IPS DF 6.9 (cell line): ENCODE measurements around the gene CCL4L2.
"Not testable (repeated sequence)": the region's sequence is repeated elsewhere in the genome, so short reads cannot be mapped to it uniquely, and the experiment has no call there.

Experiments
- DNase-seq: peaks from one replicate; pipeline ENCODE4 v3.0.0-alpha.2; 2013; ENCODE audit warnings: low read depth, low spot score
- H3K27ac ChIP-seq: one replicate; pipeline ENCODE4 v1.5.1; 2013; ENCODE audit warnings: low read length, control low read depth
- H3K27me3 ChIP-seq: 2 replicates; pipeline ENCODE4 v1.6.1; 2013; ENCODE audit warnings: mild to moderate bottlenecking, low read length; ENCODE audit not compliant: control insufficient read depth, insufficient read depth
- H3K36me3 ChIP-seq: 2 replicates; pipeline ENCODE4 v1.6.1; 2013; ENCODE audit warnings: low read length; ENCODE audit not compliant: control insufficient read depth, insufficient read depth
- H3K4me1 ChIP-seq: 2 replicates; pipeline ENCODE4 v1.6.1; 2013; ENCODE audit warnings: low read length; ENCODE audit not compliant: control insufficient read depth, insufficient read depth
- H3K4me3 ChIP-seq: 2 replicates; pipeline ENCODE4 v1.5.1; 2013; ENCODE audit warnings: mild to moderate bottlenecking, low read length
- H3K9me3 ChIP-seq: 2 replicates; pipeline ENCODE4 v1.6.1; 2013; ENCODE audit warnings: low read length, inconsistent platforms; ENCODE audit not compliant: control insufficient read depth, insufficient read depth
- WGBS: extraction: QIAGEN DNeasy Blood & Tissue Kit; methylation state at CpG from one replicate; pipeline ENCODE4 v1.1.7; 2013; ENCODE audit warnings: mixed read lengths, missing lambda C conversion rate; ENCODE audit not compliant: insufficient read length, insufficient coverage; 5-methylcytosine and 5-hydroxymethylcytosine counted together

CCL4L2 gene

GRCh38 chr17:36196131-36196486, 14.8 kb upstream of the CCL4L2 start:
- DNase-seq = no peak
- Histone ChIP-seq H3K9me3 (no peaks in the 10 kb centered on the region), H3K4me1 (peaks cover 2% of the 10 kb centered on the region; the same call in 1 of the 2 replicates), H3K4me3 (no peak overlapping the region), H3K36me3 (no peaks in the 10 kb centered on the region), H3K27me3 (no peaks in the 10 kb centered on the region), H3K27ac (no peak overlapping the region)
- no CpG with 5 or more reads among the region's 3 CpGs for WGBS

GRCh38 chr17:36197387-36197703, 13.5 kb upstream of the CCL4L2 start:
- H3K9me3 ChIP-seq = no peaks in the 10 kb centered on the region
- H3K27ac ChIP-seq = no peak overlapping the region
- no peak overlapping the region for H3K4me3 ChIP-seq
- WGBS = no CpG with 5 or more reads among the region's 4 CpGs
- DNase-seq = no peak
- H3K27me3 ChIP-seq = no peaks in the 10 kb centered on the region
- peaks cover under 1% of the 10 kb centered on the region; the same call in 1 of the 2 replicates for H3K4me1 ChIP-seq
- H3K36me3 ChIP-seq = no peaks in the 10 kb centered on the region

DNA sequence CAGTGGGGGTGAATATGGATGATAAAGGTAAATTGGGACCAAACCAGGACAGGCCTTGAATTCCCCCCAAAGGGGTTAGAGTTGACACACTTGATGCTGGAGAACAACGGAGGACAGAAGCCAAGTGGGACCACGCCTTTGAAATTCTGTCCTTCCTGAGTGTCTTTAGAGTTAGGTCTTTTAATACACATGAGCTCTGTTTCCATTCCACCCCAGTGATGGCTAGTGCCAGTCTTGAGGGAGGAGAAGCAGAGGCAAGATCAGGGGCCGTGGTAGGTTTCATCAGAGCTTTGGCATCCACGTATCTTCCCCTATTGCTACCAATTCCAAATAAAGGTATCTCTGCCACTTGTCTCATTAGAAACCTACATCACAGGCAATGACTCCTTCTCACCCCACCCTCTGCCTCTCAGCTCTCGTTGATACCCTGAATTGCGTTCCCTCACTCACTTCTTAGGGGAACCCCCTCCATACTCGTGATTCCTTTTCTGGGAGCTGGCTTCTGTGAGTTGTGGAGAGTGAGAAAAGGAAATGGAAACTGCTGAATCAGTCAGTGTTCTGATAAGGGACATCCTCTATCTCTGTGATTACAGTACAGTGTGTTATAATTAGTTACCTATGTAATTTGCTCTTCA, 11.9 kb upstream of the CCL4L2 start:
- Histone ChIP-seq H3K27ac (no peak overlapping the region), H3K4me3 (no peak overlapping the region), H3K36me3 (no peaks in the 10 kb centered on the region), H3K9me3 (no peaks in the 10 kb centered on the region), H3K27me3 (no peaks in the 10 kb centered on the region), H3K4me1 (no peaks in the 10 kb centered on the region)
- WGBS = no CpG with 5 or more reads among the region's 7 CpGs
- no peak for DNase-seq

GRCh38 chr17:36201102-36201501, 9.8 kb upstream of the CCL4L2 start:
- DNase-seq, H3K27me3 ChIP-seq, H3K9me3 ChIP-seq, H3K36me3 ChIP-seq, H3K4me1 ChIP-seq, H3K4me3 ChIP-seq, H3K27ac ChIP-seq: not testable (repeated sequence)
- WGBS = no CpG with 5 or more reads among the region's 4 CpGs

DNA sequence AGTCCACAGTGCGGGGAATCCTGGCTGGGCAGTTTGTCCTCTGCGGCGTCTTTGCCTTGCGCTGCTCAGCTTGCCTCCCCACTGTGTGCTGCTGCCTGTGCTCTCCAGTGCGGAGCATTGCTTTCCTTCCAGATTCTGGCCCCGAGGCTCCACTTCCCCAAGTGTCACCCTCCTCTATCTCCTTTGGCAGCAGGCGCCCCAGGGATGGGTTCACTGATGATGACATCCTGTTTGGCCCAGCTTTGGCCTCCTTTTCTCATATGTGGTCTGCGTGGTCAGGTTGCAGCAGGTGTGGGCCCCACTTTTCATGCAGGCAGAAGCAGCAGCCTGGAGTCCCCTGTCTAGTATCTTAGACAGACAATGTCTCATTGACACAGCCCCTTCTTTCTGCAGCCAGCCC, 9.4 kb upstream of the CCL4L2 start:
- not testable (repeated sequence) for H3K4me1 ChIP-seq, H3K27me3 ChIP-seq, H3K27ac ChIP-seq, H3K36me3 ChIP-seq, DNase-seq, H3K9me3 ChIP-seq, H3K4me3 ChIP-seq
- no CpG with 5 or more reads among the region's 8 CpGs for WGBS

- Histone ChIP-seq H3K9me3 (no peaks in the 10 kb centered on the region), H3K27ac (no peak overlapping the region), H3K36me3 (no peaks in the 10 kb centered on the region), H3K4me3 (no peak overlapping the region), H3K27me3 (no peaks in the 10 kb centered on the region), H3K4me1 (no peaks in the 10 kb centered on the region)
- WGBS = no CpG with 5 or more reads among the region's 3 CpGs
- no peak for DNase-seq
Observed at GRCh38 chr17:36203335-36203734, 7.5 kb upstream of the CCL4L2 start.

DNA sequence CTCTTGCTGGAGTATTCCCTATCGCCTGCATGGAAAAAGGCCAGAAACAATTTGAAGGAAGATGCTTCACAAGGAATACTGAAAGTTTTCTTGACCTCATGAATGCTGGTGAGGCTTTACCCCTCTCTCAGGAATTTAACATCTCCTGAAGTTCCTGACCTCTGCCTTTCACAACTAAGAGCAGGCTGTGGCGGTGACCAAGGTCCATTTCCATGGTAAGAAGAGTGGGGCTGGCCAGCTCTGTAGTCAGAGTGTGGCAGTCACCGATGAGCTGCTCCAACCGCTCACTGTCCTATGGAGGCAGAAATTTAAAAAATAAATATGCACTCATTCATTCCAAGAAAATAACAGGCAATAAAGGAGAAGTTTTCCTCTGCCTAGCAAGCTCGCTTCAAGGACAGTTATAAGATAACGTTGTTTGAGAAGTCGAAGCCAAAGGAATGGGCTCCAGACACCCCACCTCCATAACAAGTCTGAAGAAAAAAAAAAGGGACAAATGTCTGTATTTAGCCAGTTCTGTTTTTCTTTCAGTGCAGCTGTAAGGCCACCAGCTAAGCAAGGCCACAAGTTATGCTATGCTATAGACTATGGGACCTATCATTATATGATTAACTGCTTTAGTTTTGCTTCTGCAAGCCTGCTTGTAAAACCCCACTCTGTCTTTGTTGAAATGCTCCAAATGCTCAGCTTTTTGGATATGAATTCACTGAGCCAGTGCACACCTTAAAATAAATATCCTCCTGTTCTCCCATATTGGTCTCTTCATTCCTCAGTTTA, 6.0 kb upstream of the CCL4L2 start:
- Histone ChIP-seq H3K27ac (no peak overlapping the region), H3K4me3 (no peak overlapping the region), H3K4me1 (no peaks in the 10 kb centered on the region), H3K36me3 (no peaks in the 10 kb centered on the region), H3K27me3 (no peaks in the 10 kb centered on the region), H3K9me3 (no peaks in the 10 kb centered on the region)
- WGBS = no CpG with 5 or more reads among the region's 7 CpGs
- no peak for DNase-seq

DNA sequence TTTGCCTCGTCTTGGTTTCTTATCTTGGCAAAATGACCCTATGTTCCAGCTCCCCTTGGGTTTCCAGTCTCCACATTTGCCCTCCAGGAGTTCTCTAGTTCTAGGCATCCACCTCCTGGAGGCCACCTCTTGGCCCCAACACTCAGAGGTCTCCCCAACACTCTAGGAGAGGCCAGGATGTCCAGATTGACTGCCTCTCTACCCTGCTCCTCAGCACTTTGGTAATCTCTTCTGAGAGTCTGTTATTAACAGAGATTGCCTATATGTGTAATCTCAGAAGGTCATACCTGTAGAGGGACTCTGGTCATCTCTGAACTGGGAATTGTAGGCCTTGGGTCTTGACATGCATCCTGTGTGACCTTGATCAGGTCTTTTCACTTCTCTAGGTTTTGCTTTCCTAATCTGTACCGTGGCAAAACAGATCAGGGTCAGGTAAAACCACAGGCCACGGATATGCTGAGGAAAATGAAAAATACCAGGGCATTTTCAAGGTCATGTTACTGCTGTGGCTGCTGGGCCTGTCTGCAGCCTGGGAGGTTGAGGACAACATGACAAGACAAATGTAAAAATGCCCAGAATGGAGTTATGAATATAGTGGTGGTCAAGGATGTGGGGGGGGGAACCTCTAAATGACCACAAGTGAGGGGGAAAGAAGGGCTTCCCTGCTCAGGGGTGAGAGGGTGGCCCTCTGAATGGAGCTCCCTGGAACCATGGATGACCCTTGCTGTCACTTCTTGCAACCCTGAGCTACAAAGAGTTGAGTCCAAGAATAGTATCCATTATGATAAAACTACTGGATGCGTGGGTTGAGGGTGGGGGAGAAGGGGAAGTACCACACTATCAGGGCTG, 5.0 kb upstream of the CCL4L2 start:
- no peaks in the 10 kb centered on the region for H3K36me3 ChIP-seq
- DNase-seq = no peak
- H3K9me3 ChIP-seq = no peaks in the 10 kb centered on the region
- H3K27me3 ChIP-seq = no peaks in the 10 kb centered on the region
- WGBS = no CpG with 5 or more reads among the region's 4 CpGs
- H3K27ac ChIP-seq = no peak overlapping the region
- H3K4me3 ChIP-seq = no peak overlapping the region
- no peaks in the 10 kb centered on the region for H3K4me1 ChIP-seq

GRCh38 chr17:36206486-36206821, 4.4 kb upstream of the CCL4L2 start:
- H3K4me3 ChIP-seq, H3K4me1 ChIP-seq, H3K27me3 ChIP-seq, DNase-seq, H3K9me3 ChIP-seq, H3K27ac ChIP-seq, H3K36me3 ChIP-seq: not testable (repeated sequence)
- no CpG with 5 or more reads among the region's 1 CpG for WGBS

DNA sequence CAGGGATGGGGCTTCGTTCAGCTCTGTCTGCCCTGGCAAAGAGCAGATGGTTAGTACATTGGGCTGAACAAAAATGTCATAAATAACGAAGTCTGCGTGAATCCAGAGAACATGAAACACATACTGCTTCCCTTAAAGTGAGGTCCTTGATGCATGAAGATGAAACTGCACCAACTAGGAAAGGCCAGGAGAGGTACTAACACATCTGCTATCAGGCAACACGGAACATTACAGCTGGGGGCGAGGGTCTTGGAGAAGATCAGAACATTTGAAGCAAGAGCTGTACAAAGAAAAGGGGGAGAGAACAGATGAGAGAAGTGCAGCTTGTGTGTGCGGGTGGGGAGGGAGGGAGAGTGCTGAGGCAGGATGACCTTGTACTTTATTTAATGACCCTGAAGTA, 3.5 kb upstream of the CCL4L2 start:
- not testable (repeated sequence) for H3K27me3 ChIP-seq, H3K36me3 ChIP-seq, H3K4me3 ChIP-seq, H3K9me3 ChIP-seq, H3K4me1 ChIP-seq, H3K27ac ChIP-seq, DNase-seq
- whole genome bisulfite sequencing = no CpG with 5 or more reads among the region's 6 CpGs
